Measurements from ENCODE around the gene KCNMA1.

Gene KCNMA1

DNA sequence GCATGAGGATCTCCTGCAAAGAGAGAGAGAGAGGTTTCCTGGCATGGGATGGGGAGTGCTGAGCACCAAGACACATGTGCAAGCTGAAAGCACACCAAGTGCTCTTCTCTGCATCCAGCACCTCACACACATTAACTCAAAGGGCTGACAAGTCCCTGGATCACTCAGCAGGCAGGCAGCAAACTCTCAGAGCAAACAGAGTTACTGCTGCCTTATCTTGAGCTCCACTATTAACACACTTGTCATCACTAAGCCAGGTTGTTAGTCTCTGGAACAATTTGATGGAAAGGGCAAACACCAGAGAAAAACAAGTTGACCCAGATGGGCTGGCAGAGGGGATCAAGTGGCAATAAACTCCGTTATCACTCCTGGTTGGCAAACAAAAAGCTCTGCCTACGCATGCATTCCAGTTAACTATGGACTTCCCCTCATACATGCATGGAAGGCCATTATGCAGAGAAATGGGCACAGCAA lies 349.9 kb downstream of the KCNMA1 start:
- peak; percentile 69 for DNase-seq

DNA sequence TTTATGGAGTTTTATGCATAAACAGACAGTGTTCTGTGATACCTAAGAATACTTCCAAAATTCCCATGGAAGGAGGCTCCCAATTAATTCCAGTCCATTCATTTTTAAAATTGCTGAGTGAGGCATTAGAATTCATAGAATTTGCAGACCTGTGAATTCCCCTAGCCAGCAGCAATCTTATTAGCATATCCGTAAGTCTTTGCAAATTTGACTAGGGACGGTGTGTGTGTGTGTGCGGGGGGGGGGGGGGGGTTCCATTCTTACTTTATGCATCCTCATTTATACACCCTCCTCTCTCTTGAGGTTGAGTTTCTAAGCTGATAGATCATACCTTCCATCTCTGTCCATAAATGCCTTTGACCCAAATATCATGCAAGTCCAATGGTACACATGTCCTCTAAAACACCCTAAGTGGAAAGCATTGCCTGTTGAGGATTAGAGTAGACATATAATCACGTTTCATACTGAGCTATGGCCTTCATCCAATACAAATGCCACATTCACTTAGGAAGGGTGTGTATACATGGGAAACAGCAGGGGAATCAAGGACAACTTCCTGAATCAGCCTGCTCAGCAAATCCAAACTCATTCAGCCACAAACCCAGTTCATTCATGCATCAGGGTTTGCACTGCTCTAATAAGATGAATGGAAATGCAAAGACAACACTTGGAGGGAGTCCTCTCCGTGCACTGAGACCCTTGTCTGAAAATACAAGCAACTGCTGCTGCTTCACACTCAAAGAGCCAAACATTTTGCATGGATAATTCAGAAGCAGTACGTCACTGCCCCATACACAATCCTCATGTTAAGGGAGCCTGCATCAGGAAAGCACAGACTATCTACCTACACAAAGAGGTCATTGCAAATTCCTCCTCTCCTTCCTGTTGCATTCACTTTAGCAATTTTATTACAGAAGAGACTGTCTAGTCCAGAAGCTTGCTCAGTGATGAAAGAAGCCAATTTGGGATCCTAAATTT lies 350.8 kb downstream of the KCNMA1 start:
- DNase-seq: peak; percentile 67

DNA sequence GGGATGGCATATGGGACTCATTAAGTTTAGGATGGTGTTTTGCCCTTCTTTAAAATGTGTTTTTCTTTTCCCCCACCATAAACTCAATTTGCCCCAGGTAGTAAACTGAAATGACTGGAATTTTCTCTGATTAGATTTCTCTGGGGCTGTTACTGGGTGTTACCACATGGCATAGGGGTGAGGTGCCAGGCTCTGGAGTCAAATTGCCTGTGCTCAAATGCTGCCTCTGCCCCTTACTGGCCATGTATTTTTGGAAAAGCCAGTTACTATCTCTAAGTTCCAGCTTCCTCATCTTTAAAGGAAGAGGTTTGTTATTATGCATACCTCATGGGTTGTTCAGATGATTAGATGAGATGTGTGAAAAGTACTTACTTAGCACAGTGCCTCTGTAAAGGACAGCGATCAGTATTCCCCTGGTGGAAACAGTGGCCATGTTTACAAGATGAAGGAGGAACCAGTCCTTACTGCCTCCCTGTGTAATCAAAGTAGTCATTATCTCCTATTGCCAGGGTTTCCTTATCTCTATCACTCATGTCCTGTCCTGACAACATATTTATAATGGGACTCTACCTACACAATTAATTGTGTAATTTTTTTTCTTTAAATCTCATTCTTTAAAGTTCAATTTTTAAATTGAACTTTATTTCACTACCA lies 352.0 kb downstream of the KCNMA1 start:
- no peak for DNase-seq

DNA sequence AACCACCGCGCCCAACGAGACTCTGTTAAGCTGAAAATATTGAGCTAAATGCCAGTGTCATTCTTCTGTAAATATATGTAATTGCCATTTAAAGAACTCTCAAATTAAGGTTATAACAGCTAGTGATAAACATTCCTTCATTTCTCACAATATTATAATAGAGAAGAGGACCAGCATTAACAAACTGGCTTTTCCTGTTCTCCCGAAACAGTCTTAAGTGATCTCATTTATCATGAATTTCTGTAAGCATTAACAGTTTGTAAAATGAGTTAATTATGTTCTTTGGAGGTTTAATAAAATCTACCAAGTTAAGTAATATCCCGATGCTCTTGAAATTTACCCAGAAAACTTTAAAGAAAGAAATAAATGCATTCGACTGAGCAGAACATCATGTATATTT lies 352.8 kb downstream of the KCNMA1 start:
- DNase-seq: no peak

DNA sequence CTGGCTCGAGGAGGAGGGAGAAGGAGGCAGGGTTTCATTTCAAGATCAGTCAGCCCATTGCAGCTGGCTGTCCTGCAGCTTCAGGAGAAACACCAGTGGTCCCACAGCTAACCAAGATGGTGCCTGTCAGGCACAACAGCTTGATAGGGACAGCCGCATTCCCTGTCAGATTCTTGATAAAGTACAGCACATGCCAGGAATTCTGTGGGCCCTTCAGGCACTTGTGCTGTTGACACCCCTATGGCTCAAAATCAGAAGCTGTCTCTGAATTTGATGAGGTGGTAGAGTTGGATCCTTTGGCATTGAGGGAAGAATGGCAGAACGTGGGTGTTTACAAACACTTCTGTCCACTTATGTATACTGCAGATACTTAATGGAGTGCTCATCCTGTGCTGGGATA lies 354.3 kb downstream of the KCNMA1 start:
- DNase-seq: no peak

DNA sequence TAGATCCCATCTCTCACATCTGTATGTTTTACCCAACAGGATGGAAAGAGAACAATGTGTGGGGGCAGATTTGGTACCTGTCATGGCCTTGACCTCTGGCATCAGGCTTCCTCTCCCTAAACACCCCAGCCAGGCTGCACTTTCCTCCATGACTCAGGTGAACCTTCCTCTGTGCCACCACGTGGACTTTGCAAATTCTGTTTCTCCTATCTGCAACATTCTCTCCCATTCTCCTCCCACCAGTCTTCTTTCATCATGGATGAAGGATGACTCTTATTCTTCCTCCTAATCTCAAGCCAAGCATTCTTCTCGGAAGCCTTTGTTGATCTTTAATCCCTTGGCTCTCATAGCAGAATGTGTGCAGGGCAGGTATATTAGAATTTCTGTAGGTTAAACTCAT lies 355.4 kb downstream of the KCNMA1 start:
- DNase-seq: no peak

DNA sequence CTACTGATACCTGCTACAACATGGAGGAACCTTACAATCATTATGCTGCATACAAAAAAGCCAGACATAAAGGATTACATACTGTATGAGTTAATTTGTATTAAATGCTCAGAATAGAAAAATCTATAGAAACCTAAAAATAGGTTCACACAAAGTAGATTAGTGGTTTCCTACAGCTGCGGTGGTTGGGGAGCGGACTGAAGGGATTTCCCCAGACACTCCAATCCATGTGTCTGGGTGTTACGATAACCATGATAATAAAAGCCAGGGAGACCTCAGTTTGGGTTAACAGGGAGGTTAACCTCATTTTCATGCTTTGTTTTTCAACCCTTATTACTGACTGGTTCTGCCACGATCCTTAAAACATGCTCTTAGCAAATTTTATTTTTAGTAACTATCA lies 355.9 kb downstream of the KCNMA1 start:
- DNase-seq: no peak

DNA sequence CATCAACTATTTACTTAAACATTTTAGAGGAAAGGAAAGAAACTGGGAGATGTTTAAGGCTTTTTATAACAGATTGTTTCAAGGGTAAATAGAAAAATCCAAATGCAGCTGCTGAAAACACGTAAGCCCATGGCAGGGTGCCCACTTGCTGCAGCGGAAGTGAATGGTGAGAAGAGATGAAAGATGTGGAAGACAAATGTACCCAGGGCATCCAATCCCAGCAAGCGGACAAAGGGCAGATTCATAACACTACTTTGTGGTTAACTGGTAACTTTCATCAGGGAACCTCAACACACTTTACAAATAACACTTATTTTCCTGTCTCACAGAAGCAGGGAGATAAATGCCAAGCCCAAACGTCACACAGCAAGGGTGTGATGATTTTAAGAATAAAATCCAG lies 358.4 kb downstream of the KCNMA1 start:
- DNase-seq: peak; percentile 14

DNA sequence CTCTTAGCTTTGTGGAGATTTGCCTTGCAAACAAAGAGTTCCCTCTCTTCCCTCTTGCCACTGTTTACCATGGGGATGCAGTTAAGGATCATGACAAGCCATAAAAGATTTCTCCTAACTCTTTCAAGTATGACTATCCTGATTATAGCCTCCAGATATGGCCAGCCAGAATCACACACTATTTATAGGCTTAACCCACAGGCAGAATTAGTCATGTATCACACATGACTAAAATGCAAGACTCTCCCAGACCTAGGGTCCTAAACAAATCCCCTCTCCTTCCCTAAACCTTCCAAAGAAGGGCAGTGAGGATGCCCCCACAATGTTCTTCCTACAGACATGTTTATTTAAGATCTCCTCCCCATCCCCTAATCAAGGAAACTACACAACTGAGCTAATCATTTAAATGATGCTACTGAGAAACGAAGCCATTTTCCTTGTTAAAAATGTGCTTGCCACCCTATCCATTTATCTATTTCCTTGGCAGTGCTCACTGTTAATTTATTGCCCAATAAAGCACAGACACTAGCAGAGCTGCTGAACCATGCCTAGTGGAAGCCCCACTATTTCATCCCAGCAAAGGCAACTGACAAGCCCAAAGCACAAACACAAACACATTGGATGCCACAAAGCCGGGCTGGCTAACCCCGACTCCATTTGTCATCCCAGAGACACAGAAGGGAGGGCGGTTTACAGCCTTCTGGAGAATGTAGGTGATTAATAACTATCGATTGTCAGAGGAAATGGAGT lies 363.4 kb downstream of the KCNMA1 start:
- no peak for DNase-seq

DNA sequence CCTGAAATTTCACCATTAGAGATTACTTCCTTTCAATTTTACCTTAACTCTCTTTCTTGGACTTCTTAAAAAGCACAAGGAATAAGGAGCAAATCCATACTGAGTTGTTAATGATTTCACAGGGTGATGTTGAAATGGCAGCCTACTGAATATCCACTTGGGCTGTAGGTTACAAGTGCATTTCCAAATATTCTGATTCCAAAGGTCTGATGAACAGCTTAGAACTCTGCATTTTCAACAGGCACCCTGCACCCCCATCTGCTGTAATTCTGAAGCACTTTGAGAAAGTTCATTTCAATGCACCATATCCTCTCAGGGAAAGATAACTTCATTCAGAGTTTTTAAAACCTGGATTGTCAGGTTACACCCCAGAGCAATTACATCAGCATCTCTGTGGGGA lies 368.4 kb downstream of the KCNMA1 start:
- no peak for DNase-seq

DNA sequence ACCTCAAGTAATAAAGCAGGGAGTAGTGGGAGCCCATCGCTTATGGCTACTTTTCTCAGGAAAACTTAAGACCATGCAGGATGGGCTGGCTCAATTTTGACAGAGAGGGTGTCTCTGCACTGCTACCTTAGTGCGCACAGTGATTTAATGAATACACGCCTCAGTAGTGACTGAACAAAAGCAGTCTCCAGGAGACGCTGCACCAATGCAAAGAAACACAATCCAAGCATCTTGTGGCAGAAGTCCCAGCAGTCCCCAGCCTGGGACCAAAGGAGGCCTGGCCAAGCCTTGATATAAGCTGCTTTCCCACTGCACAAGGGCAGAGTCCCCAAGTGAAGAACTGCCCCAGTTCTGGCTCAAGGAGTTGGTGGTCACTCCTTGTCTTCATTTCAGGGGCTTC lies 368.9 kb downstream of the KCNMA1 start:
- no peak for DNase-seq

DNA sequence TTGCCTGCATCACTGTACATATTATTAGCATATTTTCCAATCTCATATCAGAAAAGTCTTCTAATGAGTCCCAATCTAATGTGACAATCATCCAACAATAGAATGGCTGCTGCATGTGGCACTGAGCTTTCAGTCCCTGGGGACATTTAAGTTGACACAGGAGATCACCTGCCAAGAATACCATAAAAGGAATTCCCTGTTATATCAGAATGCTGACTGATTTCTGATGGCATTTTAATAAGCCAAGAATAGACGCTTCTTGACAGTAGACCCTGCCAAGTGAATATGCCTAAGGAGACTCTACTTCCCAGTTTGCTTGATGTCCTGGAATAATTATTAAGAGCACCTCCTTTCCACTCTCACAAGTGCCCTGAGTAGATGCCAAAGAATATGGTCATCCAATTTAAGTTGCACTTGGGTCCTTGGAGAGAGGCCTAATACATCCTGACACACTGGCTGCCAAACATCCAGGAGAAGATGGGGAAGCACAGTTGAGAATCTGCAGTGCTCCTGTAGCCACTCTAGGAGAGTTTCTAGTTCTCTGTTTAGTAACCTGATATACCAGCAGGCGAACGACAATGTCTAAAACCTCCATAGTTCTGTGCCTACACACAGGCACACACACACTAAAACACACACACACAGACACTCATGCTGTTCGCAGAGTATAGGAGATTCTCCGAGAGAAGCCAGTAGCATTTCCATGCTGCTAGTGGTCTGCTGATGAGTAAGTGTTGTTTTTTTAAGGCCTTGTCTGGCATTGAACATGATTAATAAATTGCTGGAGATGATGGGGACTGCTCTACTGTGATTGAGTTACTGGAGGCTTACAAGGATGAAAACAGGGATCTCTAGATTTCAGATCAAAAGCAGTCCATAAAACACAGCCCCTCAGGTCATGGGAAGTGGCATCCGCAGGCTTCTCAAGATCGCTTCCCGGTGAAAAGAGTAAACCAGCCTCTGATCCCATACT lies 369.6 kb downstream of the KCNMA1 start:
- peak; percentile 28 for DNase-seq

DNA sequence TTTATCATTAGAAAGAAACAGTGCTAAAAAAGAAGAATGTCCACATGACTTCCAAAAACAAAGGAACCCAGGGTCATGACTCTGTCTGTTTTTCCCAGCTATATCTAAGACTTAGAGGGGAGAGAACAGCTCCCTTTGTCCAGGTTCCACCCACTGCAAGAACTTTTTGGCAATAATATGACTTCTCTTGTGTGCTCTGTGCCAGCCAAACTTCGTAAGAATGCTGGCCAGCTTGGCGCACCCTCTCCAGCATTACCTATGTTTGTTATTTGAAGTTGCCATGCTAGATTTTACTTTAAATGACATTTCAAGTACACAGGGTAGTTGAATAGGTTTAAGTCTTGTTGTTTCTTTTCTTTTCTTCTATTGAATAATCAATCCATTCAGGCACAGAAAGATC lies 371.4 kb downstream of the KCNMA1 start:
- DNase-seq: no peak

DNA sequence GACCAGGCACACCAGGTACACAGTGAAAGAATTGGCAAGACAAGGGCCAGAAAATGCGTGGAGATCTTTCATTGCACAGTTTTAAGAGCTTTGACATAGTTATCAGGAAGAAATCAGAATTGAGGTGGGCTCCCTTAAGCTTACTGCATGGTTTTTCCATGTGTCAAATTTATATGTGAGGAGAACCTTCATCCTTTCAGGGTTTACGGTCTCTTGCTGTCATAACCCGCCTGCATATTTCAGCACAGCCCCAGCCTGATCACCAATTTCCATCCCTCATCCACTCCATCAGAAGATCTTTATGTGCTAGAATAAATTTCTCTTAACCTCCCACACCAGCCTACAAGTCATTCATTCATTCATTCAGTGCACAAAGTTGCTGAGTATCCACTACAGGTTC lies 373.1 kb downstream of the KCNMA1 start:
- DNase-seq: no peak

DNA sequence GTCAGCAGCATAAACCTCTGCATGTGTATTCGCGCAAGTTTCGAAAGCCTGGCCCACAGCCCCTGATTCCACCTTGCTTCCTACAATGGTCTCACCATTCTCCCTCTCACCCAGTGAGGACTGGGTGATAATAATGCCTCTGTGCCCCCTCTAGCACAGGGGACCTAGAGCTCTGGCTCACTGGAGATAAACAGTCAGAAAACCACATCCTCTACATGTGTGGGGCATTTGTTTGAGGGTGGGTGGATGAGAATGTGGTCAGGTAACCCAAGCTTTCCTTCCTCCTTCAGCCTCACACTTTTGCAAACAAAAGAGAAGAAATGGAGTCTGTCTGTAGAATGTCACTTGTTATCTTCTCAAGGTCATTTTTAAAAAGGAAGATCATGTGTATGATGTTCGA lies 373.5 kb downstream of the KCNMA1 start:
- DNase-seq: no peak

DNA sequence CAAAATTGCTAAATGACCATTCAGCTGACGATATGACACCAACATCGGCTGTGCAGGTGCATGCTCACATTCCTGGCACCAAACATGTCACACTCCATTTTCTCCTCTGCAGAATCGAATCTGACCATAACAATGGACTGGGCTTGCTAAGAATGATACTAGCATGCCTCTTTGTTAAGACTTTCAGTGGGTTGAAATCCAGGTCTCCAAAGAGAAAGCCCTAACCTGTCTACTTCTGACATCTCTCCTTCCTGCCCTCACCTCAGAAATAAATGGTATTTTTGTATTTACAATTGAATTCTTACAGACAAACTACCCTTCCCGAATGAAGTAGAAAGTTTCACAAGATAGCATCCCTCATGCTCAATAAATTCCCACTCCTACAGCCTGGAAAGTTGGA lies 373.9 kb downstream of the KCNMA1 start:
- DNase-seq: no peak

DNA sequence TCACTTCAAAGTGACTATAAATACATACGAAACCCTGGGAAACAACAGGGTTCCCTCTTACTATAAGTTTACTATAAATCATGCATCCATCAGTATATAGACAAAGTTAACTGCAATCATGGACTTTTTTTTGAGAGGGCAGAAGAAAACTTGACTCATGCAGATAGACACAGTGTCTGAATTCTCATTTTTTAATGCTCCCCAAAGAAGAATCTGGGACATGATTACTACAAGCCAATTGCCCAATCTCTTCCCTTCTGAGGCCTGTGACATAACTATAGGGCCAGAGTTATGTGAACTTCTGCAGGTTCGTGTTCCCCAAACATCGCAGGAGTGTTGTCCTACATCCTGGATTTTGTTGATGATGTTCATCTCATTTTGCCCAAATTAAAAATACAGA lies 376.5 kb downstream of the KCNMA1 start:
- no peak for DNase-seq

DNA sequence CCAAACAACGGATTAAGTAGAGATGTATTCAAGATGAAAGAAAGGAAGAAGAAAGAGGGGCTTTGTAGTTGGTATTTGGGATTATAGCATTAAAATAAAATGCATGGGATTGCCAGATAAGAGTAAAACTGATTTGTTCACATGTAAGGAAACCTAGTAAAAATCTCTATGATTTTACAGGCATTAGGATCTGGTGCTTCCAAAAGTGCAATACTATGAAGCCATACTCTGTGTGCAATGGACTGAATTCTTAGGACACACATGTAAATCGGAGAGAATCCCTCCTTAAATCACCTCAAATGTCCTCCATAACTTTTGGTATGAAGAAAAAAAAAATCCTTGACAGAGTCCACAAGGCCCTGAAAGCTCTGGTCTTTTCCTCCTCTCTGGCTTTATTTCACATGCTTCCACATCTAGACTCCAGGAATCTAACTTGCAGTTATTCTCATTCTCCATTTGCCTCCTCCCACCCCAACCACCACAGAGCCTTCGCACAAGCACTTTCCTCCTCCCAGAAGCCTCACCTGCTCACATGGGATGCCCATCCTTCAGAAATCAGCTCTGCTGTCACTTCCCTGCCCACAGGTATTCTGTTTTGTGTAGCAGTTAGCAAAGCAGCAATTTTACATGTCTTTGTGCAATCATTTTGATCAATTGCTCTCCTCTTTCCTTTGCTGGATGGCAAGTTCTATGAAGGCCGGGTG lies 378.3 kb downstream of the KCNMA1 start:
- no peak for DNase-seq

DNA sequence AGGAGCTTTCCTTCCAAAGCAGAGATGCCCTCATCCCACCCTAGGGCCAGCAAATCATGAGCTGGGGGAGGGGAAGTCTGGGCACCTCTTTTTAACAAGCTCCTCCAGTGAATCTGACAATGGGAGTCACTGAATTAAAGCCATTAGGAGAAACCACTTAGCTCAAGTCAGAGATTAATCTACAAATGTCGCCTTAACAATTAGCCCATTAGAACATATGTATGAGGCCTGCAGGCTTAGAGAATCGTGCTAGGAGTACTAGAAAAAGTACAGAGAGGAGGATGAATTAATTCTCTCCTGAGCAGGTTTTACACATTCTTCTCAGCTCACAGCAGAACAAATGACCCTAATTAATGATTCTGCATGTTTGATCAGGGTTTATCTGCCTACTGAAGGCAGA lies 381.3 kb downstream of the KCNMA1 start:
- DNase-seq: no peak

DNA sequence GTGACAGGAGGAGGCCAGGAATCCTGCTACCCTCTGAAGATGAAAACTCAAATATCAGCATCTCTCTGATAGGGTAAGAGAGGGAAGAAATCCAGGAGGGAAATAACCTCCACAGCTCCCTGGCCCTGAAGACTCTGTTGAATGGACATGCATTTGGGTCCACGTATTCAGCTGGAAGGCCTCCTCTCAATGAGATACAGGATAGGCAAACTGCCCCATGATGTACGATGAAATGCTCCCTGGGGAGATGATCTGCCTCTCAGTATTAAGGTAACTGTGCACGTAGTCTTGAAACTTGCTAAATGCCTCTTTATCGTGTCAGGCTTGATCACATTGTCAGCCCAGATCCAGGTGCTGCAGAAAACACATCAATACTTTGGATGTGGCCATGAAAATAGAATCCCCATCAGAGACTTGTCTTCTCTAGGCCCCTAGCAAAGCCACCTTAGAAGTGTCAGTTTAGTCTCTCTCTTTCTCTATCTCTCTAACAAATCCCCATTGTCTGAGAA lies 384.0 kb downstream of the KCNMA1 start:
- DNase-seq: no peak

DNA sequence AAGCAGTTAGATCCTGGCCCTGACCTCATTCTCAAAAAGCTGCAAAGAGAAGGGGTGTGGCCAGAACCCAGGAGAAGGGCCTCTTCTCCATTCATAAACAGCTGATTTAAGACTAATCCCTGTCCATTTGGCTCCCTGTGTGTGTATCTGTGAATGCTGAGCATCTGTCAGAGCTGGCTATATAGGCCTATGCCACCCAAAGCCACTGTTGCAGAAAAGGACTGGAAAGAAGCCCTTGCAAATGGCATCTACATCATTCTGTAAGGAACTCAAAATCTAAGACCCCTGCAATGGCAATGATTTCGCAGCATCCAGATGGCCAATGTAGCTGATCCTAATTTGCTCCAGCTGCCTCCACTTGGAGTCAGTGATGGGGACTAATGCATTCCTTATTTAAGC lies 384.5 kb downstream of the KCNMA1 start:
- no peak for DNase-seq

Measured in NCI-H1092 treated with DMSO at 0.1 percent for 48 hours (cell line).